ENCODE data around the gene TXNDC12.
"Not testable (repeated sequence)": the region's sequence is repeated elsewhere in the genome, so short reads cannot be mapped to it uniquely, and the experiment has no call there.

TXNDC12 gene

DNA sequence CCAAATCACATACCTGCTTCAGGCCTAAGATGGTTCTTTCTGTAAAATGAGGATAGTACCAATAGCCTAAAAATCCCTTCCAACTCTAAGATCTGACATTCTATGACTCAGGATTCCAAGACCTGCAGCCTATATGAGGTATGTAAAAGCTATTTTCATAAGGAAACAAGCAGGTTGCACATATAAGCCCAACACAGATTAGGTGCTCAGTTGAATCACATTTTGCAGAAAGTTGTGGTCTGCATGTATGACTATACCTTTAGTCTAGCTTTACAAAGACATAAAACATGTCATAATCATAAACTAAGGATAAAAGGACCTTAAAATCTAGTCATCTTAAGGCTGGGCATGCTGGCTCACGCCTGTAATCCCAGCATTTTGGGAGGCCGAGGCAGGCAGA is 28.7 kb downstream of the TXNDC12 start:
- DNase-seq (ENCODE audit: low read depth, low spot score), result no peak
- Histone ChIP-seq H3K9ac (ENCODE audit: insufficient read length) (no peak overlapping the region), H3K9me3 (ENCODE audit: low read depth, low read length) (no peaks in the 10 kb centered on the region), H3K4me3 (no peak overlapping the region), H3K27ac (no peak overlapping the region), H3K36me3 (ENCODE audit: insufficient read depth, low read length) (peaks cover 27% of the 10 kb centered on the region; the same call in 1 of the 2 replicates)
- no peak for TF ChIP-seq EZH2 (IDR thresholded peaks at IDR 0.05)
- TF ChIP-seq POLR2AphosphoS5 (IDR thresholded peaks at IDR 0.05; ENCODE audit: borderline replicate concordance, low read depth, low read length), result no peak
- no peak for TF ChIP-seq FOXP2 (optimal IDR thresholded peaks at IDR 0.05; ENCODE audit: control extremely low read depth, extremely low read length, insufficient read depth)

DNA sequence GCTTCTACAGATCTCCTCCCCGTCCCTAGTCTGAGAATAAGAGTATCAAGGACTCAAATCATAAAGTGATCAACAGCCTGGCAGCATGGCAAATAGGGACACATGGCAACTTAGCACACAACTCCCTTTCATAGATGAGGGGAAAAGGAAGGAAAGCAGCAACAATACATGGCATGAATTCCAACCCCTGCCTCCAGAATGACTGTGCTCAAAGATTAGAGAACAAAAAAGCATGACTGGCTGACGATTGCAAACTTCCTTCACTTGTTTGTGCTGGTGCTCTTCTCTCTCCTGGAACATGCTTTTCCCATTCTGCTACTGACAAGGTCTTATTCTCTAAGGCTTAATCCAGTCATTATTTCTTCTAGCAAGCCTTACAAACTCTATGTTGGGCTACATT is 32.9 kb downstream of the TXNDC12 start:
- H3K36me3 ChIP-seq (ENCODE audit: insufficient read depth, low read length), result peaks cover 35% of the 10 kb centered on the region; the same call in 1 of the 2 replicates
- no peak overlapping the region for H3K9ac ChIP-seq (ENCODE audit: insufficient read length)

DNA sequence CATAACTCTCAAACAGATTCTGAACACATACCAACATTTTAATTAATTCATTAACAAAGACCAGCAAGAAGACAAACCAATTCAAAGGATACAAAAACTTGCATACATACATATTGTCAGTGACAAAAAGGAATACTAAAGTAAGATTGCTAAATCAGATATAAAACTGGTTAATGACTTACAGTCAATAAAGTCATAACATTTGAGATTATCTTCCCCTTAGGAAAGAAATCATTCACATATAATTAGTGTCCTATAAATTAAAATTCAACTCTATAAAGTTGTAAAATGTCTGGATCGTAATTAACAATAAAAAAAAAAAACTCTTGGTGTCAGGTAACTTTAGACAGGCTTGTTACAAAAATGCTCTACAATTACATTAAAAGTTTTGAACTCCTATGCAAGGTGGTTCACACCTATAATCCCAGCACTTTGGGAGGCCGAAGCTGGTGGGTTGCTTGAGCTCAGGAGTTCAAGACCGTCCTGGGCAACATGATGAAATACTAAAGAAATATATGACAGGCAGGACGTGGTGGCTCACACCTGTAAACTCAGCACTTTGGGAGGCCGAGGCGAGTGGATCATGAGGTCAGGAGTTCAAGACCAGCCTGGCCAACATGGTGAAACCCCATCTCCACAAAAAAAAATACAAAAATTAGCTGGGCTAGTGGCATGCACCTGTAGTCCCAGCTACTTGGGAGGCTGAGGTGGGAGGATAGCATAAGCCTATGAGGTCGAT is 46.8 kb downstream of the TXNDC12 start:
- no peak for TF ChIP-seq FOXP2 (optimal IDR thresholded peaks at IDR 0.05; ENCODE audit: control extremely low read depth, extremely low read length, insufficient read depth)
- no peak for TF ChIP-seq POLR2AphosphoS5 (IDR thresholded peaks at IDR 0.05; ENCODE audit: borderline replicate concordance, low read depth, low read length)
- TF ChIP-seq EZH2 (IDR thresholded peaks at IDR 0.05), result no peak
- Histone ChIP-seq H3K27ac (peak overlapping the region; percentile 40; the same call in 1 of the 2 replicates), H3K9ac (ENCODE audit: insufficient read length) (no peak overlapping the region), H3K4me3 (no peak overlapping the region), H3K9me3 (ENCODE audit: low read depth, low read length) (no peaks in the 10 kb centered on the region), H3K36me3 (ENCODE audit: insufficient read depth, low read length) (no peaks in the 10 kb centered on the region)
- no peak for DNase-seq (ENCODE audit: low read depth, low spot score)

More for the DNA sequence above, 32.9 kb downstream of the TXNDC12 start:
- H3K4me3 ChIP-seq, result no peak overlapping the region
- no peak for TF ChIP-seq EZH2 (IDR thresholded peaks at IDR 0.05)
- no peak for TF ChIP-seq FOXP2 (optimal IDR thresholded peaks at IDR 0.05; ENCODE audit: control extremely low read depth, extremely low read length, insufficient read depth)
- no peak for TF ChIP-seq POLR2AphosphoS5 (IDR thresholded peaks at IDR 0.05; ENCODE audit: borderline replicate concordance, low read depth, low read length)
- DNase-seq (ENCODE audit: low read depth, low spot score), result no peak
- no peak overlapping the region for H3K27ac ChIP-seq
- H3K9me3 ChIP-seq (ENCODE audit: low read depth, low read length), result no peaks in the 10 kb centered on the region

GRCh38 chr1:52007215-52008002 is 47.6 kb downstream of the TXNDC12 start:
- no peak for DNase-seq (ENCODE audit: low read depth, low spot score)
- Histone ChIP-seq H3K9ac (ENCODE audit: insufficient read length) (no peak overlapping the region), H3K9me3 (ENCODE audit: low read depth, low read length) (no peaks in the 10 kb centered on the region), H3K4me3 (no peak overlapping the region), H3K27ac (peak overlapping the region; percentile 40; the same call in 1 of the 2 replicates), H3K36me3 (ENCODE audit: insufficient read depth, low read length) (no peaks in the 10 kb centered on the region)
- TF ChIP-seq FOXP2 (optimal IDR thresholded peaks at IDR 0.05; ENCODE audit: control extremely low read depth, extremely low read length, insufficient read depth) (no peak), POLR2AphosphoS5 (IDR thresholded peaks at IDR 0.05; ENCODE audit: borderline replicate concordance, low read depth, low read length) (no peak), EZH2 (IDR thresholded peaks at IDR 0.05) (no peak)

GRCh38 chr1:52006081-52006553 is 48.9 kb downstream of the TXNDC12 start:
- H3K4me3 ChIP-seq; H3K36me3 ChIP-seq (ENCODE audit: insufficient read depth, low read length); H3K27ac ChIP-seq; H3K9ac ChIP-seq (ENCODE audit: insufficient read length); H3K9me3 ChIP-seq (ENCODE audit: low read depth, low read length); DNase-seq (ENCODE audit: low read depth, low spot score): not testable (repeated sequence)

DNA sequence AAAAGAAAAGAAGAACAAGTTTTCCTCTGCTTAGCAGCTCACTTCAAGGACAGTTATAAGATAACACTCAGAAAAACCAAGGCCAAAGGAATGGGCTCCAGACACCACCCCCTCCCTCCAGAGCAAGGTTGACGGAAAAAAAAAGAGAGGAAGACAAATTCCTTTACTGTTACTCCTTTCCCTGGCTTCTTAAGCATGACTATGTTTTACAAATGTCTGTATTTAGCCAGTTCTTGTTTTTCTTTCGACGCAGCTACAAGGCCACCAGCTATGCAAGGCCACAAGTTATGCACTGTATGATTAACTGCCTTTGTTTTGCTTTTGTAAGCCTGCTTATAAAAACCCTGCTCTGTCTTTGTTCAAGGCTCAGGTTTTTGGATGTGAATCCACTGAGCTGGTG is 49.4 kb downstream of the TXNDC12 start:
- not testable (repeated sequence) for H3K9ac ChIP-seq (ENCODE audit: insufficient read length); H3K4me3 ChIP-seq; H3K27ac ChIP-seq

DNA sequence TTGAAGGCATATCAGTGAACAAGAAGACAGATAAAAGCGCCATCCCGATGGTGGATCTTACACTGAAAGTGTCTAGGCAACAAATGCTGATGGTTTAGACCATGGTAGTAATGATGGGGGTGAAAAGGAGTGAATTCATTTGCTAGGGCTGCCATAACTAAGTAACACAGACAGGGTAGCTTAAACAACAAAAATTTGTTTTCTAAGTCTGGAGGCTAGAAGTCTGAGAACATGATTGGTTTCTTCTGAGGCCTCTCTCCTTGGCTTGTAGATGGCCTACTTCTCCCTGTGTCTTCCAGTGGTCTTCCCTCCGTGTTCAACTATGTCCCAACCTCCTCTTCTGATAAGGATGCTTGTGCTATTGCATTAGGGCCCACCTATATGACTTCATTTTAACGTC is 51.1 kb downstream of the TXNDC12 start:
- TF ChIP-seq FOXP2 (optimal IDR thresholded peaks at IDR 0.05; ENCODE audit: control extremely low read depth, extremely low read length, insufficient read depth), result no peak
- TF ChIP-seq POLR2AphosphoS5 (IDR thresholded peaks at IDR 0.05; ENCODE audit: borderline replicate concordance, low read depth, low read length), result no peak
- no peak for TF ChIP-seq EZH2 (IDR thresholded peaks at IDR 0.05)
- Histone ChIP-seq H3K4me3 (no peak overlapping the region), H3K27ac (no peak overlapping the region), H3K36me3 (ENCODE audit: insufficient read depth, low read length) (no peaks in the 10 kb centered on the region), H3K9ac (ENCODE audit: insufficient read length) (no peak overlapping the region), H3K9me3 (ENCODE audit: low read depth, low read length) (no peaks in the 10 kb centered on the region)
- no peak for DNase-seq (ENCODE audit: low read depth, low spot score)

More for the DNA sequence above, 49.4 kb downstream of the TXNDC12 start:
- not testable (repeated sequence) for H3K36me3 ChIP-seq (ENCODE audit: insufficient read depth, low read length); H3K9me3 ChIP-seq (ENCODE audit: low read depth, low read length); DNase-seq (ENCODE audit: low read depth, low spot score)

GRCh38 chr1:52002038-52002917 is 52.7 kb downstream of the TXNDC12 start:
- Histone ChIP-seq H3K4me3 (no peak overlapping the region), H3K9ac (ENCODE audit: insufficient read length) (no peak overlapping the region), H3K36me3 (ENCODE audit: insufficient read depth, low read length) (no peaks in the 10 kb centered on the region), H3K9me3 (ENCODE audit: low read depth, low read length) (no peaks in the 10 kb centered on the region), H3K27ac (no peak overlapping the region)
- TF ChIP-seq POLR2AphosphoS5 (IDR thresholded peaks at IDR 0.05; ENCODE audit: borderline replicate concordance, low read depth, low read length) (no peak), FOXP2 (optimal IDR thresholded peaks at IDR 0.05; ENCODE audit: control extremely low read depth, extremely low read length, insufficient read depth) (no peak), EZH2 (IDR thresholded peaks at IDR 0.05) (no peak)
- peak; percentile 77 for DNase-seq (ENCODE audit: low read depth, low spot score)

Measured in SK-N-MC (cell line).